HepG2 (cell line): Measurements from ENCODE around the gene SLC29A2. TPM values are rescaled to one million over a fixed set of nuclear protein-coding genes. Genes with fewer than 3 reads are reported as not detected.

ENCODE experiments used
- ARHGAP35 ChIP-seq: sonication (generic); formaldehyde crosslinking; IDR thresholded peaks from 2 replicates; pipeline ENCODE4 v1.9.0; 2022; ENCODE audit warnings: mild to moderate bottlenecking, inconsistent platforms, moderate library complexity, missing genetic modification reagents, borderline replicate concordance
- CBX2 ChIP-seq, 2 experiments: fragments of 200-600 bp in 1 of 2; sonication (generic); formaldehyde crosslinking in 1 of 2; IDR thresholded peaks; 2 replicates each; pipeline versions ENCODE4 v1.7.0 to v1.8.1; 2018 to 2022; ENCODE audit warnings: low read depth in 2 of 2, low read length in 1 of 2, mild to moderate bottlenecking in 1 of 2, missing genetic modification reagents in 1 of 2
- GATAD2A ChIP-seq: IDR thresholded peaks from 2 replicates; pipeline ENCODE4 v1.6.1; 2016
- MAX ChIP-seq: IDR thresholded peaks from 2 replicates; pipeline ENCODE4 v1.6.1; 2012; ENCODE audit warnings: inconsistent platforms
- MED1 ChIP-seq: sonication (generic); formaldehyde crosslinking; IDR thresholded peaks from 2 replicates; pipeline ENCODE4 v1.4.0; 2020; ENCODE audit warnings: missing genetic modification reagents
- MXI1 ChIP-seq: IDR thresholded peaks from 3 replicates; pipeline ENCODE4 v1.6.1; 2012; ENCODE audit warnings: low read depth, low read length, inconsistent platforms, borderline replicate concordance
- MYPOP ChIP-seq: sonication (generic); formaldehyde crosslinking; IDR thresholded peaks from 2 replicates; pipeline ENCODE4 v1.8.1; 2023; ENCODE audit warnings: mild to moderate bottlenecking, moderate library complexity, missing genetic modification reagents
- NFKBIZ ChIP-seq: IDR thresholded peaks from 2 replicates; pipeline ENCODE4 v1.6.1; 2018; ENCODE audit warnings: missing genetic modification reagents, missing compliant biosample characterization
- NFYB ChIP-seq: sonication (generic); formaldehyde crosslinking; IDR thresholded peaks from 2 replicates; pipeline ENCODE4 v1.4.0; 2020; ENCODE audit warnings: missing genetic modification reagents
- NKX3-1 ChIP-seq: sonication (generic); formaldehyde crosslinking; IDR thresholded peaks from 2 replicates; pipeline ENCODE4 v1.5.0; 2020; ENCODE audit warnings: missing genetic modification reagents
- SNAPC5 ChIP-seq: sonication (generic); formaldehyde crosslinking; IDR thresholded peaks from 2 replicates; pipeline ENCODE4 v1.8.1; 2023; ENCODE audit warnings: mild to moderate bottlenecking, missing genetic modification reagents, borderline replicate concordance
- SOX5 ChIP-seq: IDR thresholded peaks from 2 replicates; pipeline ENCODE4 v1.6.1; 2016; ENCODE audit warnings: borderline replicate concordance
- STAT5B ChIP-seq: sonication (generic); formaldehyde crosslinking; IDR thresholded peaks from 2 replicates; pipeline ENCODE4 v1.4.0; 2020; ENCODE audit warnings: missing genetic modification reagents
- TGIF2 ChIP-seq: IDR thresholded peaks from 2 replicates; pipeline ENCODE4 v1.6.1; 2016; ENCODE audit warnings: control low read depth, missing compliant biosample characterization
- THAP11 ChIP-seq: IDR thresholded peaks from 2 replicates; pipeline ENCODE4 v1.6.1; 2016; ENCODE audit warnings: missing biosample characterization, missing genetic modification reagents
- ZBTB49 ChIP-seq: sonication (generic); formaldehyde crosslinking; IDR thresholded peaks from 2 replicates; pipeline ENCODE4 v1.4.0; 2020; ENCODE audit warnings: missing genetic modification reagents, borderline replicate concordance
- ZIK1 ChIP-seq: sonication (generic); formaldehyde crosslinking; IDR thresholded peaks from 2 replicates; pipeline ENCODE4 v1.5.0; 2020; ENCODE audit warnings: mild to moderate bottlenecking, low read depth, missing genetic modification reagents, borderline replicate concordance
- ZNF225 ChIP-seq: sonication (generic); formaldehyde crosslinking; IDR thresholded peaks from 2 replicates; pipeline ENCODE4 v1.4.0; 2020; ENCODE audit warnings: mild to moderate bottlenecking, missing genetic modification reagents
- ZNF44 ChIP-seq: sonication (generic); formaldehyde crosslinking; IDR thresholded peaks from 2 replicates; pipeline ENCODE4 v1.5.1; 2020; ENCODE audit warnings: mild to moderate bottlenecking, missing genetic modification reagents
- ZNF446 ChIP-seq: sonication (generic); formaldehyde crosslinking; IDR thresholded peaks from 2 replicates; pipeline ENCODE4 v1.5.0; 2020; ENCODE audit warnings: mild to moderate bottlenecking, missing genetic modification reagents
- ZNF501 ChIP-seq: sonication (generic); formaldehyde crosslinking; IDR thresholded peaks from 2 replicates; pipeline ENCODE4 v1.5.1; 2020; ENCODE audit warnings: mild to moderate bottlenecking, moderate library complexity, missing genetic modification reagents
- ZNF512 ChIP-seq: sonication (generic); formaldehyde crosslinking; IDR thresholded peaks from 2 replicates; pipeline ENCODE4 v1.4.0; 2020; ENCODE audit warnings: mild to moderate bottlenecking, missing genetic modification reagents
- ZNF563 ChIP-seq: sonication (generic); formaldehyde crosslinking; IDR thresholded peaks from 2 replicates; pipeline ENCODE4 v1.8.0; 2022; ENCODE audit warnings: mild to moderate bottlenecking, moderate library complexity, missing genetic modification reagents
- ZNF570 ChIP-seq: sonication (generic); formaldehyde crosslinking; IDR thresholded peaks from 2 replicates; pipeline ENCODE4 v1.4.0; 2020; ENCODE audit warnings: mild to moderate bottlenecking, missing genetic modification reagents, borderline replicate concordance
- ZNF766 ChIP-seq: sonication (generic); formaldehyde crosslinking; IDR thresholded peaks from 2 replicates; pipeline ENCODE4 v1.5.0; 2020; ENCODE audit warnings: missing genetic modification reagents, borderline replicate concordance
- polyA plus RNA-seq, 8 experiments: library from polyadenylated mRNA; depleted of rRNA in 3 of 8; stranded (reverse) in 7 of 8; unstranded in 1 of 8; fragments of >200 nt; fragmentation: Illumina TruSeq in 4 of 8; extraction: Trizol in 4 of 8; gene quantifications; 2 replicates each; pipeline versions ENCODE4 v1.2.1 to v1.2.3, GENCODE V29; 2011 to 2016; ENCODE audit warnings: low read depth in 4 of 8, missing spikeins in 1 of 8, mixed read lengths in 1 of 8; ENCODE audit not compliant: insufficient read depth in 1 of 8
- total RNA-seq, 5 experiments: library from RNA; depleted of rRNA; stranded (reverse); fragments of >200 nt; fragmentation: Illumina TruSeq; extraction: Trizol; gene quantifications; 2 replicates each; pipeline ENCODE4 v1.2.3, GENCODE V29; 2016; ENCODE audit warnings: low read depth in 1 of 5

Gene SLC29A2
- total and polyA plus RNA-seq, 2 of the 13 experiments (the other 11 are each of a cell fraction or from before 2014, with no cell fraction given) = 0.63 to 0.66 TPM

- TF ChIP-seq MYPOP (CRISPR knock-in tag) (0 out of 2 replicates have a peak, but pooled peaks have one; percentile 23), THAP11 (CRISPR knock-in tag) (peak; percentile 61), ARHGAP35 (CRISPR knock-in tag) (no peak), ZNF766 (no peak), NFYB (CRISPR knock-in tag) (no peak), TGIF2 (CRISPR knock-in tag) (no peak), ZNF563 (CRISPR knock-in tag) (no peak), NKX3-1 (no peak), ZBTB49 (CRISPR knock-in tag) (no peak), ZNF512 (no peak), GATAD2A (CRISPR knock-in tag) (peak; percentile 61), CBX2 (IDR thresholded peaks at IDR 0.05; ENCODE audit: low read depth, low read length) (no peak), CBX2 (CRISPR knock-in tag; IDR thresholded peaks at IDR 0.05; ENCODE audit: low read depth) (no peak), ZNF446 (CRISPR knock-in tag) (no peak), MAX (peak; percentile 71), ZIK1 (CRISPR knock-in tag) (no peak), STAT5B (CRISPR knock-in tag) (no peak), SOX5 (CRISPR knock-in tag) (no peak), ZNF225 (CRISPR knock-in tag) (no peak), ZNF44 (CRISPR knock-in tag) (no peak), NFKBIZ (CRISPR knock-in tag) (no peak), MED1 (CRISPR knock-in tag) (no peak), SNAPC5 (CRISPR knock-in tag) (no peak), ZNF501 (peak; percentile 23; the same call in 1 of the 2 replicates), MXI1 (no peak), ZNF570 (CRISPR knock-in tag) (no peak)
Observed at GRCh38 chr11:66317723-66318599, 53.6 kb downstream of the SLC29A2 start (continued).
